NCI-H2171 (cell line): Measurements from ENCODE around the gene PANK4.

Source experiments
- DNase-seq: peaks from one replicate; lab custom pipeline; 2025; lab: John Stamatoyannopoulos, UW

Gene PANK4

GRCh38 chr1:2476061-2476999 lies 50.1 kb downstream of the PANK4 start, which contains the start of gene PLCH2:
Gene PLCH2 (plus strand): TSS chr1:2476289. CDS start chr1:2476589, 300 bp downstream.
- DNase-seq = no peak

- no peak for DNase-seq
These were observed 50.8 kb downstream of the PANK4 start for GRCh38 chr1:2475571-2475970.

GRCh38 chr1:2474933-2475371 lies 51.4 kb downstream of the PANK4 start:
- DNase-seq = no peak

GRCh38 chr1:2474104-2474844 lies 52.1 kb downstream of the PANK4 start:
- no peak for DNase-seq

- DNase-seq = no peak
These were observed 53.2 kb downstream of the PANK4 start for GRCh38 chr1:2473198-2473597.

- DNase-seq = no peak
These were observed 53.7 kb downstream of the PANK4 start for GRCh38 chr1:2472561-2473177.

GRCh38 chr1:2472109-2472508 lies 54.3 kb downstream of the PANK4 start:
- no peak for DNase-seq

GRCh38 chr1:2471587-2472001 lies 54.8 kb downstream of the PANK4 start:
- no peak for DNase-seq

GRCh38 chr1:2471159-2471471 lies 55.3 kb downstream of the PANK4 start:
- DNase-seq = no peak

GRCh38 chr1:2470290-2471158 lies 55.9 kb downstream of the PANK4 start:
- DNase-seq = peak; percentile 59

- DNase-seq = no peak
These were observed 57.1 kb downstream of the PANK4 start for GRCh38 chr1:2469103-2469940.

- DNase-seq = no peak
These were observed 57.9 kb downstream of the PANK4 start for GRCh38 chr1:2468540-2468939.

GRCh38 chr1:2468041-2468472 lies 58.3 kb downstream of the PANK4 start:
- no peak for DNase-seq

- DNase-seq = peak; percentile 61
These were observed 59.3 kb downstream of the PANK4 start for GRCh38 chr1:2466958-2467554.

- DNase-seq = peak; percentile 65
These were observed 60.1 kb downstream of the PANK4 start for GRCh38 chr1:2466270-2466665.

- DNase-seq = peak; percentile 66
These were observed 60.8 kb downstream of the PANK4 start for GRCh38 chr1:2465371-2466269.

GRCh38 chr1:2463396-2463795 lies 63.0 kb downstream of the PANK4 start:
- DNase-seq = no peak

GRCh38 chr1:2462819-2463218 lies 63.6 kb downstream of the PANK4 start:
- no peak for DNase-seq
